ENCODE results near the gene CHD2.
"Not testable (repeated sequence)": the region's sequence is repeated elsewhere in the genome, so short reads cannot be mapped to it uniquely, and the experiment has no call there.

Gene CHD2

GRCh38 chr15:92899948-92900730 lies at the start of gene CHD2:
CHD2 (plus strand) TSS chr15:92900324; CDS start chr15:92901238, 914 bp downstream.
- DNase-seq = peak; percentile 88

- no peak for DNase-seq
Observed at GRCh38 chr15:92853222-92853621, 46.9 kb upstream of the CHD2 start.

GRCh38 chr15:92861742-92862141 lies 38.4 kb upstream of the CHD2 start:
- no peak for DNase-seq

- no peak for DNase-seq
Observed at GRCh38 chr15:92864127-92864814, 35.9 kb upstream of the CHD2 start.

- no peak for DNase-seq
Observed at GRCh38 chr15:92869263-92869940, 30.7 kb upstream of the CHD2 start.

DNA sequence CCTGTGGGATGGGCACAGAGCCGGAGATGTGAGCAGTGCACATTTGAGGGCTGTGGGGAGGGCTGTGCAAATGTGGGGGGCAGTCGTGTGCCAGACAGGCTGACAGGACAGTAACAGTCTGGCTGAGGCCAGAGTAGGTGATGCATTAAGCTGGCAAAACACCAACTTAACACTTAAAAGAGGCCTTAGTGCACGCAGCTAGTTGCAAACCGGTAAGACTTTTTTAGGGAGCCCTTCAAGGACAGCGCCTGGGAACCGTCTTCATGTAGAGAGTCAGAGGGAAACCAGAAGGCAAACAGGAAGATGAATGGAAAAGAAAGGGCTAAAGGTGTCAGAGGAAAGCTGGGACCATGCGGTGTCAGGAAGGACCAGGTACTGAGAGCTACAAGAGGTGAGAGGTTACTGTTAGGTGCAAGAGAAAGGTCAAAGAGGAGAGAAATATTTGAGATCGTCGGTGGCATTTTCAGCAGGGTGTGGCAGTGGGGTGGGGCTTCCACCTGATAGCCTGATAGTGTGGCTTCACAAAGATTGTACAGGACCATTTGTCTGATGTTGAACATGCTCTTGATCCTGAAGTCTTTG lies 30.0 kb upstream of the CHD2 start:
- DNase-seq = no peak

GRCh38 chr15:92872967-92873366 lies 27.2 kb upstream of the CHD2 start:
- not testable (repeated sequence) for DNase-seq

DNA sequence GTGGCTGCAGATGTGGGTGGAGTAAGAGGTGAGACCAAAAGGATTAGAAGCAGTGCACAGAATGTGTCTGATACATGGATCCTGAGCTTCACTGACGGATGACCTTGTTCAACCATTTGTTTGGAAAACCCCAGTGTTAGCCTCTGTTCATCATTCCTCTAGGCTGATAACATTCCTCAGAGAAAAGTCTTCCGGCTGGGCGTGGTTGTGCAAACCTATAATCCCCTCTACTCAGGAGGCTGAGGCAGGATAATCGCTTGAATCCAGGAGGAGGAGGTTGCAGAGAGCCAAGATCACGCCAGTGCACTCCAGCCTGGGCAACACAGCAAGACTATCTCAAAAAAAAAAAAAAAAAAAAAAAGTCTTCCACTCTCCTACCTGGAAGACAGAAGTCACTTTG lies 23.1 kb upstream of the CHD2 start:
- no peak for DNase-seq

DNA sequence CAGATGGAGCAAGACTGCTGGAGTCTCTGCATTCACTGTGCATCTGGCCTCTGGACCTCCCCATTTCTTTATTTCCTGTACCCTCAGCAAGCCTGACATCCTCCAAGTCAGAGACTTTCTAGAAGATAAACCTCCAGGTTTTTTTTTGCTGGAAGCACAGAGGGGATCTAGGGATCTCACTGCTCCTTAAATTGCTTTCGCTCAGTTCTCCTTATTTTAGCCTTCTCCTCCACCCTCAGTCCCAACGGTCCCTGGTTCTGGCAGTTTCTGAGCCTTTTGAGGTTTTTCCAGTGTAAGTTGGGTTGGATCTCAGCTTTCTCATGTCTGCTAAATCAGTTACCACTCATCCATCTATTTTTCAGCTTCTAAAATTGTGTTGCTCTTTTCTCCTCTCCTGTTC lies 22.7 kb upstream of the CHD2 start:
- no peak for DNase-seq

DNA sequence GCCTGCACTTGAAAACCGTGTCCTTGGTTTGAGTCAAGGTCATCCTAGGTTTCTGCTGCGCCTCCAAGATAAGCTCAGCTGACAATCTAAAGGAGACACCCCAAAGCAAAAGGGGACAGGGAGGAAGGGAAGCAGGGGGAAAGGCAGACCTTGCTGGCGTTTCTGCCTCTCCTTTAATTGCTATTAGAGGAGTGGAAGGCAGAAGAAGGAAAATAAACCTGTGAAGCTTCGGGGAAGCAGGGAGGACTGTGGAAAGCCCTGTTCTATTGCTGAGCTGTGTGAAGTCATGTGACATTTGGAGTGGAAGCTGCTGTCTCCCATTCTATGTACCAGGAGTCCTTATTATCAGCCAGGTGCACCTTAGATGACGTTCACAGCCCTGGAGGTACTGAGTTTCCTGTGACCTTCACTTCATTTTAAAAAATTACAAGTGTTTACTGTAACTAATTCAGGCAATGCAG lies 21.5 kb upstream of the CHD2 start:
- DNase-seq = no peak

- no peak for DNase-seq
Observed at GRCh38 chr15:92879949-92880725, 20.0 kb upstream of the CHD2 start.

GRCh38 chr15:92880796-92881195 lies 19.3 kb upstream of the CHD2 start:
- DNase-seq = no peak

- DNase-seq = no peak
Observed at GRCh38 chr15:92881211-92881754, 18.8 kb upstream of the CHD2 start.

DNA sequence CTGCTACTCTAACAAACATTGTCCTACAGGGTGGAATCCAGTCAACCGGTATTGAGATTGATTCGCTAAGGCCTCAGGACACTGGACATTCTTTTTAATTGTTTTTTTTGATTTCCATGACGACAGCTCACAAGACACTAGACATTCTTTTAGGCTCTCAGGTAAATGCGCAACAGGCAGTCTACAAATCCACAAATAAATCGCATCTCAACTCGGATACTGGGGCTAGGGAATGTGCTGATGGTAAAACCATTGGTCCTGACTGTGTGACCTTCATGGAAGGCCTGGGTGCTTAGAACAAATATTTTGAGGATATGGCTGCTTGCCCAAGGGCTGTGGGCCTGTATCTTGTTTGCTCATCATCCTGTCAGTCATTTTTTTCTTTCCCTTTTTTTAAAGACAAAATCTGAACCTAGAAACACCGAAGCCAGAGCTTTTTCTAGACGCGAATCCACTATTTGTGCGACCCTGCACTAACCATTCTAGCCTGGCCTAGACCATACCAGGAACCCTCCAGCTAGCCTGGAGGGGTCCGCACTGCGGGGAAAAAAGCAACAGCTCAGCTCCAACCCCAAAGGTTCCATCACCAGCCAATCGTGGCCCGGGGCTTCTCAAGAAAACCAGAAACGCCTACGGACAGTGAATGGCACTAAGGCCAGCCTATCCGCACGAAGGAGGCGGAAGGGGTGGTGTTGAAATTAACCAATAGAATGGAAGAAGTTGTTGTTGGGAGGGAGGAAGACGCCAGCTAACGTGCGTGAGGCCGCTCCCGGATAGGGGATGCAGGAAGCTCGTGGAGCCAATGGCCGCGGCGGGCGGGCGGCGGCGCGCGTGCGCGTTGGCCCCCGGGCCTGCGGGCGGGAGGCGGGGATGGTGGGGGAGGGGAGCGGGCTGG lies 18.1 kb upstream of the CHD2 start:
- peak; percentile 99 for DNase-seq

GRCh38 chr15:92882697-92883162 lies 17.4 kb upstream of the CHD2 start:
- DNase-seq = no peak

DNA sequence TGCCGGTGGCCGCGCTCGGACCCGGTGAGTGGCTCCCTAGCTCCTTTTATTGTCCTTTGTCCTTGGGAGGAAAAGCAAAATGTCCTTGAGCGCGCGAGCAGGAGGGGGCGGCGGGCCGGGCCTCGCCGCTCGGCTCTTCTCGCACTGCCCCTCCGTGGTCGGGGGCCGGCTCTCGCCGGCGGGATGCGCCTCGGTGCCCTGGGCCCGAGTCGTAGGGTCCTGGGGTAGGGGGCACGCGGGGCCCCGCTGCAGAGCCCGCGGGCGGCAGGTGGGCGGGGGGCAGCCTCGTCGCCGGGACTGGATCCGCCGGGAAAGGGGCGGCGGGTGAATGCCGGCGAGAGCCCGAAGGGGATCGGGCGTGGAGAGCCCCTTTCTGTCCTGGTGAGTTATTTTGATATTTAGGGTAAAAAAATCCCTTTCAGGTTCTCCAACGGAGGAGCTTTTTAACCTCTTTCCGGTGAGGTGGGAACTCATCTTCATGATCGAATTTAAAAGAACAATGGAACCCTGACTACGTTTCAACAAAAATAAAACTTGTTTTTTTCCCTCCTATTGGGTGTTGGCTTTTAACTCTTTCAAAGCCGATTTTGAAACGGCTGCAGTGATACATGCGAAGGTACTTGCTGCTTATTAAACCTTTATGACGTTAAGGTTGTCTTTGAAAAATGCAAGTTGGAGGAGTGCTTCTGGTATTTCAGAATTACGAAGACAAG lies 16.8 kb upstream of the CHD2 start:
- no peak for DNase-seq

DNA sequence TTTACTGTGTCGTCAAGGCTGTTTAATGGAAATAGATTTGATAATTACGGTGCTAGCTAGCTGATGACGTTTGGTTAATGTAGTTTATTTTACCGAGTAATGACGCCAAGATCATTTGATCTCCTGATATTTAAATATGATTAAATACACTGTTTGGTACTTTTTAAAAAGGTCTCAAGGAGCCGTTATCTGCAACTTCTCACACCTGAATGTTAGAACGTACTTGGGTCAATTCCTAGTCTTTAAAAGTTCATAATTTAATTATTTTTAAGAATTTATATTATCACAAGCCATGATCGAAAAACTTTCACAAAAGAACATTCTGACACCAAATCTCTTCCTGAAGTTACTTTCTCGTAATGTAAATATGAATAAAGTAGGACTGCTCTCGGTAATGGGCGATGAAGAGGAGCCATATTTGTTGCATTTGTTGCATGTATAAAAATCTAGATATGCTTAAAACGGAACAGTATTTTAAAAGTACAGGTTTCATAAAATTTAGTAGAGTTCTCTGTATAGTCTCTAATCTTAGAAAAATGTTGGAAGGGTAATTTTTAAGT lies 16.2 kb upstream of the CHD2 start:
- DNase-seq = no peak

DNA sequence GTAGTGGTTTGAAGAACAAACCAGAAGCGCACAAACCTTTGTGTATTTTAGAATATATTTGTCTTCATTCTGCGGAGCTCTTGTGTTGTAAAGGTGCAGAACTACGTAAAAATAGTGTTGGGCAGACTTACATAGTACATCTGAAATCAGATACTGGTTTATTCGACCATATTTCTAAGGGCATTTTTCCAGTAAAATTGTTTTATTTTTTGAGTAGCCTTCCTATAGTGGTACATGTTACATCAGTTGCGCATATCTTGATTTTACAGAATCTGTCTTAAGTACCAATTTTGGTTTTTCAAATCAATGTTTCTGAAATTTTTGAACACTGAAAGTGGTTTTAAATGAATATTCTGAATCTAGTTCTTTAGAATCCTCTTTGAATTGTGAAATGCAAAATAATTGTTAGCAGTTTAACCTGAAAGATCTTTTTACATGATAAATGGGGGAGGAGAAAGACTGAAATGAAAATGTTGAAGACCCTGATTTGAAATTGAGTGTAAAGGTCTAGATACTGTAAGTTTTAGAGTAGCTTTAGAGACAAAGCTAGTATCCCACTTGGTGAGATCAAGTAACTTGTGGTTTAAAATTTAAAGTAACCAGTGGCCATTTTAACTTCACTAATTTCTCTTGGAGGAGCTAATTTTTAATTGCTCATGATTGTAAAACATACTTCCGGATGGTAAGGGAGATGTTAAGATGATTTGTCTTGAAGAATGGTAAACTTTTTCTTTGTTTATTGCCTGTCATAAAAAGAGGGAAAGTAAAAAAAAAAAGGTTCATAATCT lies 15.5 kb upstream of the CHD2 start:
- no peak for DNase-seq
